Sciatic nerve (tissue), 2 donors: ENCODE measurements around the gene CABCOCO1. TPM values are rescaled to one million over a fixed set of nuclear protein-coding genes. Genes with fewer than 3 reads are reported as not detected.
"Not testable (repeated sequence)": the region's sequence is repeated elsewhere in the genome, so short reads cannot be mapped to it uniquely, and the experiment has no call there.

Experiments used
- ATAC-seq: fragments of 200-7000 bp; cut with Tn5 transposase; one replicate; pipeline ENCODE4 v1.9.1; 2020; ENCODE audit warnings: mild to moderate bottlenecking, moderate library complexity
- DNase-seq: peaks from one replicate; pipeline ENCODE4 v3.0.0-alpha.2; 2020; ENCODE audit warnings: low spot score
- intact Hi-C: fragments of 100-400 bp; cut with DNase I; formaldehyde crosslinking; loops from one replicate; pipeline ENCODE4 v1.14.2; 2022
- total RNA-seq: library from RNA; stranded (reverse); fragmentation: NEBNext Ultra II Directional; extraction: Animal tissue kit (Norgen Biotek cat#: 25700); gene quantifications from one replicate; pipeline ENCODE4 v1.2.1, GENCODE V29; 2021
- donor health status: DM: no; HTN: no; CAD: no.
- donor health status: DM: no; HTN: no; CAD: no.

The CABCOCO1 gene
- total RNA-seq, 1 donor from 2014 or later, result not detected

GRCh38 chr10:61701055-61701705, 38.5 kb downstream of the CABCOCO1 start:
- no peak for ATAC-seq
- intact Hi-C loops, result no loop called here

GRCh38 chr10:61701706-61702105, 39.0 kb downstream of the CABCOCO1 start:
- ATAC-seq, result no peak
- intact Hi-C loops, result no loop called here
- DNase-seq, result no peak

More at GRCh38 chr10:61701055-61701705, 38.5 kb downstream of the CABCOCO1 start:
- no peak for DNase-seq

GRCh38 chr10:61702584-61702983, 39.9 kb downstream of the CABCOCO1 start:
- DNase-seq, result no peak
- no peak for ATAC-seq
- intact Hi-C loops, result no loop called here

- intact Hi-C loops, result loop anchor here (5.0 kb wide), 1 partner anchor 568 kb away; no protein-coding TSS in a partner anchor
- DNase-seq, result no peak
- ATAC-seq, result no peak
Observed at GRCh38 chr10:61705022-61705613, 42.4 kb downstream of the CABCOCO1 start.

GRCh38 chr10:61708846-61709245, 46.1 kb downstream of the CABCOCO1 start:
- ATAC-seq (no peak), DNase-seq (no peak)
- intact Hi-C loops, result loop anchor here (5.0 kb wide), 1 partner anchor 572 kb away; no protein-coding TSS in a partner anchor

GRCh38 chr10:61712105-61712504, 49.4 kb downstream of the CABCOCO1 start:
- intact Hi-C loops, ATAC-seq, DNase-seq: not testable (repeated sequence)

GRCh38 chr10:61719475-61719874, 56.7 kb downstream of the CABCOCO1 start:
- intact Hi-C loops, ATAC-seq, DNase-seq: not testable (repeated sequence)

- intact Hi-C loops, result no loop called here
- ATAC-seq (no peak), DNase-seq (no peak)
Observed at GRCh38 chr10:61719906-61720305, 57.2 kb downstream of the CABCOCO1 start.

GRCh38 chr10:61721431-61721830, 58.7 kb downstream of the CABCOCO1 start:
- ATAC-seq (no peak), DNase-seq (no peak)
- intact Hi-C loops, result no loop called here

- intact Hi-C loops, ATAC-seq, DNase-seq: not testable (repeated sequence)
Observed at GRCh38 chr10:61725221-61725620, 62.5 kb downstream of the CABCOCO1 start.

- no peak for DNase-seq
- intact Hi-C loops, result no loop called here
- ATAC-seq, result no peak
Observed at GRCh38 chr10:61729596-61729995, 66.9 kb downstream of the CABCOCO1 start.

GRCh38 chr10:61730671-61731070, 67.9 kb downstream of the CABCOCO1 start:
- intact Hi-C loops, result no loop called here
- no peak for DNase-seq
- ATAC-seq, result no peak

GRCh38 chr10:61731638-61732037, 68.9 kb downstream of the CABCOCO1 start:
- intact Hi-C loops, result no loop called here
- no peak for ATAC-seq
- no peak for DNase-seq

- intact Hi-C loops, result no loop called here
- no peak for DNase-seq
- no peak for ATAC-seq
Observed at GRCh38 chr10:61732629-61733278, 70.0 kb downstream of the CABCOCO1 start.

GRCh38 chr10:61733358-61733940, 70.7 kb downstream of the CABCOCO1 start:
- intact Hi-C loops, result no loop called here
- no peak for DNase-seq
- no peak for ATAC-seq

- ATAC-seq, result no peak
- no peak for DNase-seq
- intact Hi-C loops, result no loop called here
Observed at GRCh38 chr10:61735882-61736281, 73.2 kb downstream of the CABCOCO1 start.

GRCh38 chr10:61737455-61737854, 74.7 kb downstream of the CABCOCO1 start:
- DNase-seq, ATAC-seq, intact Hi-C loops: not testable (repeated sequence)

- DNase-seq (no peak), ATAC-seq (no peak)
- intact Hi-C loops, result no loop called here
Observed at GRCh38 chr10:61742812-61743211, 80.1 kb downstream of the CABCOCO1 start.

- intact Hi-C loops, result no loop called here
- DNase-seq (no peak), ATAC-seq (no peak)
Observed at GRCh38 chr10:61744469-61744868, 81.7 kb downstream of the CABCOCO1 start.

GRCh38 chr10:61746377-61746776, 83.6 kb downstream of the CABCOCO1 start:
- DNase-seq, result no peak
- intact Hi-C loops, result no loop called here
- ATAC-seq, result no peak
